ENCODE results near the gene MED15. TPM values are rescaled to one million over a fixed set of nuclear protein-coding genes. Genes with fewer than 3 reads are reported as not detected.
"Not testable (repeated sequence)": the region's sequence is repeated elsewhere in the genome, so short reads cannot be mapped to it uniquely, and the experiment has no call there.

The MED15 gene
- polyA plus RNA-seq, 1 experiment, result 42.7 TPM

GRCh38 chr22:20542055-20542454, 34.6 kb downstream of the MED15 start:
- POLR2A ChIA-PET, result no interaction called here
- peaks cover 13% of the 10 kb centered on the region for H3K36me3 ChIP-seq (ENCODE audit: control insufficient read depth, insufficient read depth, low read length)
- no peak overlapping the region for H3K4me3 ChIP-seq (ENCODE audit: low read depth, low read length)
- no peak for DNase-seq (ENCODE audit: low read depth)
- CTCF ChIA-PET, result interaction anchor here (0.9 to 1.6 kb wide), 5 partner anchors 9 to 27 kb away, joined by 3 to 5 read pairs (median 3); no protein-coding TSS in a partner anchor
- no peaks in the 10 kb centered on the region for H3K27me3 ChIP-seq (ENCODE audit: control insufficient read depth, insufficient read depth, low read length)
- no peak for TF ChIP-seq CTCF (IDR thresholded peaks at IDR 0.05; ENCODE audit: insufficient read depth, low read depth, low read length)

GRCh38 chr22:20542736-20543135, 35.3 kb downstream of the MED15 start:
- POLR2A ChIA-PET, result no interaction called here
- peaks cover 6% of the 10 kb centered on the region for H3K36me3 ChIP-seq (ENCODE audit: control insufficient read depth, insufficient read depth, low read length)
- no peaks in the 10 kb centered on the region for H3K27me3 ChIP-seq (ENCODE audit: control insufficient read depth, insufficient read depth, low read length)
- DNase-seq (ENCODE audit: low read depth), result no peak
- no peak overlapping the region for H3K4me3 ChIP-seq (ENCODE audit: low read depth, low read length)
- no peak for TF ChIP-seq CTCF (IDR thresholded peaks at IDR 0.05; ENCODE audit: insufficient read depth, low read depth, low read length)
- CTCF ChIA-PET, result interaction anchor here (1.0 to 1.6 kb wide), 3 partner anchors 9 to 23 kb away, joined by 3 to 5 read pairs (median 5); no protein-coding TSS in a partner anchor

- H3K27me3 ChIP-seq (ENCODE audit: control insufficient read depth, insufficient read depth, low read length); H3K4me3 ChIP-seq (ENCODE audit: low read depth, low read length); DNase-seq (ENCODE audit: low read depth); POLR2A ChIA-PET; H3K36me3 ChIP-seq (ENCODE audit: control insufficient read depth, insufficient read depth, low read length); CTCF ChIA-PET: not testable (repeated sequence)
Observed at GRCh38 chr22:20545318-20545634, 37.9 kb downstream of the MED15 start.

- TF ChIP-seq CTCF (IDR thresholded peaks at IDR 0.05; ENCODE audit: insufficient read depth, low read depth, low read length), result no peak
- H3K27me3 ChIP-seq (ENCODE audit: control insufficient read depth, insufficient read depth, low read length), result no peaks in the 10 kb centered on the region
- no peak overlapping the region for H3K4me3 ChIP-seq (ENCODE audit: low read depth, low read length)
- POLR2A ChIA-PET, result no interaction called here
- CTCF ChIA-PET, result interaction anchor here (0.8 to 2.3 kb wide), 2 partner anchors 10 to 19 kb away, joined by 3 to 18 read pairs; no protein-coding TSS in a partner anchor
- DNase-seq (ENCODE audit: low read depth), result no peak
- H3K36me3 ChIP-seq (ENCODE audit: control insufficient read depth, insufficient read depth, low read length), result peaks cover 5% of the 10 kb centered on the region
Observed at GRCh38 chr22:20545681-20546521, 38.5 kb downstream of the MED15 start.

GRCh38 chr22:20546541-20546950, 39.1 kb downstream of the MED15 start:
- Histone ChIP-seq H3K4me3 (ENCODE audit: low read depth, low read length) (no peak overlapping the region), H3K27me3 (ENCODE audit: control insufficient read depth, insufficient read depth, low read length) (no peaks in the 10 kb centered on the region), H3K36me3 (ENCODE audit: control insufficient read depth, insufficient read depth, low read length) (peaks cover 5% of the 10 kb centered on the region)
- ChIA-PET CTCF (interaction anchor here (0.8 to 2.3 kb wide), 3 partner anchors 9 to 19 kb away, joined by 3 to 18 read pairs (median 3); no protein-coding TSS in a partner anchor), POLR2A (interaction anchor here (0.6 kb wide), 1 partner anchor 15 kb away, joined by 3 read pairs; no protein-coding TSS in a partner anchor)
- TF ChIP-seq CTCF (IDR thresholded peaks at IDR 0.05; ENCODE audit: insufficient read depth, low read depth, low read length), result no peak
- no peak for DNase-seq (ENCODE audit: low read depth)
